ENCODE measurements around the gene RGL3. TPM values are rescaled to one million over a fixed set of nuclear protein-coding genes. Genes with fewer than 3 reads are reported as not detected.

Gene RGL3
- total RNA-seq, 1 donor from 2014 or later = 9.2 TPM

DNA sequence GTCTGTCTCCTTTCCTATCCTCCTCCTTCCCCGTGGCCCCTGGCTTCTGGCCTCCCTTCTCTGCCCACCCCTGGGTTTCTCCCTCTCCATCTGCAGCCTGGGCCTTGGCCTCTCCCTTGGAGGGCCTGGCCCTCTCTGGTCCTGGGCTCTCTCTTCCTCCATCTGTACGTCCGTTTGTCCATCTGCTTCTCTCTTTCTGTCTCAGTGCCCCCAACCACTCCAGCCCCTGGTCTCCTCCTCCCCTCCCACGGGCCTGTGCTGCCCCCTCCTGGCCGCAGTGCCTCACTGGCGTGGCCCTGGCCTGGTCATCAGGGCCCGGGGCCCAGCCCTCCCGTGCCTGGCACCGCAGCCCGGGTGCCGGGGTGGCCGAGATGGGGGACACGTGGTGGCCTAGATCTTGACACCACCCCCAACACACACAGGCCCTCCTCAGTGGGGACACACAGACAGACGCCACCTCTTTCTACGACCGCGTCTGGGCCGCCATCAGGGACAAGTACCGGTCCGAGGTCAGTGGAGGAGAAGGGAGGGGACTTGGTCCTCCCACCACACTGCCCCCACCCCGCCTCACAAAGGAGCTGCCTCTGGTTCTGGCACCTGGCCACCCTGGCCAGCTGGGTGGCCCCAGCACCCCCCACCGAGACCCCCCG is 27.7 kb upstream of the RGL3 start:
- Histone ChIP-seq H3K27me3 (ENCODE audit: low read depth) (peaks cover 4% of the 10 kb centered on the region), H3K27ac (replicated peaks) (no peak overlapping the region), H3K36me3 (peaks cover 84% of the 10 kb centered on the region), H3K4me3 (no peak overlapping the region), H3K9me3 (replicated peaks) (no peaks in the 10 kb centered on the region), H3K4me1 (peaks cover 18% of the 10 kb centered on the region)
- intact Hi-C loops (cut with micrococcal nuclease) = no loop called here
- peak; percentile 56 for DNase-seq
- TF ChIP-seq, protein P1, sequence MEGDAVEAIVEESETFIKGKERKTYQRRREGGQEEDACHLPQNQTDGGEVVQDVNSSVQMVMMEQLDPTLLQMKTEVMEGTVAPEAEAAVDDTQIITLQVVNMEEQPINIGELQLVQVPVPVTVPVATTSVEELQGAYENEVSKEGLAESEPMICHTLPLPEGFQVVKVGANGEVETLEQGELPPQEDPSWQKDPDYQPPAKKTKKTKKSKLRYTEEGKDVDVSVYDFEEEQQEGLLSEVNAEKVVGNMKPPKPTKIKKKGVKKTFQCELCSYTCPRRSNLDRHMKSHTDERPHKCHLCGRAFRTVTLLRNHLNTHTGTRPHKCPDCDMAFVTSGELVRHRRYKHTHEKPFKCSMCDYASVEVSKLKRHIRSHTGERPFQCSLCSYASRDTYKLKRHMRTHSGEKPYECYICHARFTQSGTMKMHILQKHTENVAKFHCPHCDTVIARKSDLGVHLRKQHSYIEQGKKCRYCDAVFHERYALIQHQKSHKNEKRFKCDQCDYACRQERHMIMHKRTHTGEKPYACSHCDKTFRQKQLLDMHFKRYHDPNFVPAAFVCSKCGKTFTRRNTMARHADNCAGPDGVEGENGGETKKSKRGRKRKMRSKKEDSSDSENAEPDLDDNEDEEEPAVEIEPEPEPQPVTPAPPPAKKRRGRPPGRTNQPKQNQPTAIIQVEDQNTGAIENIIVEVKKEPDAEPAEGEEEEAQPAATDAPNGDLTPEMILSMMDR (IDR thresholded peaks at IDR 0.05; ENCODE audit: borderline replicate concordance) = peak; percentile 77

DNA sequence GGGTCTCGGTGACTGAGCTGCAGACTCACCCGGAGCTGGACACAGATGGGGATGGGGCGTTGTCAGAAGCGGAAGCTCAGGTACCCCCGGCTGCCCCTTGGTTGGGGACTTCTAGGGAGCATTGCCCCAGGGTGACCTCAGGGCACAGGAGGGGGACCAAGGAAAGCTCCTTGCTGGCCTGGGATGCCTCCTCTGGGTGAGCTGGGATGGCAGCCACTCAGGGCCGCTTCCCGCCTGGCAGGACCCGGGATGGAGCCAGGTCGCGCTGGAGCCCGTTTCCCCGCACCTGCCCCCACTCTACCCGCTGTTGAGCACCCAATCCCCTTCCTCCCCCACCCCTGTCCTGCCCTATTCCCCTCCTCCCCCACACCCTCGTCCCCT is 27.1 kb upstream of the RGL3 start:
- TF ChIP-seq, protein P1 (IDR thresholded peaks at IDR 0.05; ENCODE audit: borderline replicate concordance) = no peak
- Histone ChIP-seq H3K27me3 (ENCODE audit: low read depth) (no peaks in the 10 kb centered on the region), H3K36me3 (peaks cover 89% of the 10 kb centered on the region), H3K4me3 (no peak overlapping the region), H3K27ac (replicated peaks) (no peak overlapping the region), H3K9me3 (replicated peaks) (no peaks in the 10 kb centered on the region), H3K4me1 (peaks cover 18% of the 10 kb centered on the region)
- intact Hi-C loops (cut with micrococcal nuclease) = no loop called here
- DNase-seq = no peak

DNA sequence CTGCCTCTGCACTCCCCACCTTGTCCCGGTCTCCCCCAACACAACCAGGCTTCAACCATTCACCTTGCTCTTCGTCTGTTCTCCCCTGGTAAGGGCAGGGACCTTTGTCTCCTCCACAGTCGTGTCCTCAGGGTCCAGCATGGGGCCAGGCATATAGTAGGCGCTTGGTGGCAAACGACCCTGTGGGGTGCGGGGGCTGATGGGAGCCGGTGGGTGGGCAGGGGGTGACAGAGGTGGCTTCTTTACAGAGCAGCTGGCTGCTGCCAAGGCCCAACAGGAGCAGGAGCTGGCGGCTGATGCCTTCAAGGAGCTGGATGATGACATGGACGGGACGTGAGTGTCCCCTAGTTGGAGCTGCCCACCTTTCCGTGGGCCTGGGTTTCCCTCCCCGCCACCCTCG is 26.0 kb upstream of the RGL3 start:
- H3K27me3 ChIP-seq (ENCODE audit: low read depth) = no peaks in the 10 kb centered on the region
- H3K36me3 ChIP-seq = peaks cover 91% of the 10 kb centered on the region
- intact Hi-C loops (cut with micrococcal nuclease) = no loop called here

DNA sequence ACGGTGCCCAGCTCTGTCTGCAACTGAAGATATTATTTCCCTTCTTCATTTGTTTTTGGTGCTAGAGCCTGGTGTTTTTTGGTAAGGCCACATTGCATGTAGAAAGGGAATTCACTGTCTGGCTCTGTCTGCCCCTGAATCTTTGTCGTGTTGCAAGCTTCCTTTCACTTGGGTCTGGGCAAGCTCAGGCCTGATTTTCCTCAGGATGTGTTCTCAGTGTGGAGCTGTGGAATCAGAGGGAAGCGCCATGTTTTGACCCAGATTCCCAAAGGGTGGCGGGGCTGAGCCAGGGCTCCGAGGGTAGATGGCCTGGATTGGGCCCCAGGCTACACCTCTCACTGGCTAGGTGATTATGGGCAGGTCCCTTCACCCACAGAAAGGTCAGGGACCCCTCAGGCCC is 24.9 kb upstream of the RGL3 start:
- Histone ChIP-seq H3K4me3 (no peak overlapping the region), H3K9me3 (replicated peaks) (no peaks in the 10 kb centered on the region), H3K27ac (replicated peaks) (peak overlapping the region; percentile 52), H3K4me1 (peaks cover 18% of the 10 kb centered on the region), H3K36me3 (peaks cover 94% of the 10 kb centered on the region), H3K27me3 (ENCODE audit: low read depth) (no peaks in the 10 kb centered on the region)
- intact Hi-C loops (cut with micrococcal nuclease) = no loop called here
- TF ChIP-seq, protein P1 (IDR thresholded peaks at IDR 0.05; ENCODE audit: borderline replicate concordance) = no peak
- DNase-seq = no peak

More for the DNA sequence above, 26.0 kb upstream of the RGL3 start:
- H3K4me3 ChIP-seq = no peak overlapping the region
- peaks cover 18% of the 10 kb centered on the region for H3K4me1 ChIP-seq
- TF ChIP-seq, protein P1 (IDR thresholded peaks at IDR 0.05; ENCODE audit: borderline replicate concordance) = no peak
- H3K9me3 ChIP-seq (replicated peaks) = no peaks in the 10 kb centered on the region
- H3K27ac ChIP-seq (replicated peaks) = peak overlapping the region; percentile 52
- DNase-seq = no peak

DNA sequence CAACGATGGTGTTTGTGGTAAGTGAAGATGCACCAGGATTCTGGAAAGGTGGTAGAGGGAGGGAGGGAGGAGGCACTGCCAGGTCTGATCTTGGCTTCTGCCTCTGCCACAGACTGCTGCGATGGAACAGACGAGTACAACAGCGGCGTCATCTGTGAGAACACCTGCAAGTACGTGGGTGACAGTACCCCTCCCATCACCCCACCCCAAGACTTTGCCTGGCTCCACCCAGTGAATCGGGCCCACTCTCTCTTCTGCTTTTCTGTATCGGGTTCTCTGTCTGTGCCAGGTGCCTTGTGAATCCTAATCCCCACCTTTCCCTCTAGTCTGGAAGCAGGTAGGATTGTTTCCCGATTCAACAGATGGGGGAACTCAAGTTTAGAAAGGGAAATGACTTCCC is 18.8 kb upstream of the RGL3 start:
- TF ChIP-seq, protein P1 (IDR thresholded peaks at IDR 0.05; ENCODE audit: borderline replicate concordance) = no peak
- intact Hi-C loops (cut with micrococcal nuclease) = no loop called here
- peaks cover 23% of the 10 kb centered on the region for H3K4me1 ChIP-seq
- H3K27me3 ChIP-seq (ENCODE audit: low read depth) = no peaks in the 10 kb centered on the region
- no peaks in the 10 kb centered on the region for H3K9me3 ChIP-seq (replicated peaks)
- no peak overlapping the region for H3K4me3 ChIP-seq
- DNase-seq = no peak
- H3K27ac ChIP-seq (replicated peaks) = no peak overlapping the region
- H3K36me3 ChIP-seq = peaks cover 66% of the 10 kb centered on the region
